B cell (primary cell): ENCODE measurements around the gene DHX34. TPM values are rescaled to one million over a fixed set of nuclear protein-coding genes. Genes with fewer than 3 reads are reported as not detected.

Experiments
- ATAC-seq: fragments of 200-7000 bp; cut with Tn5 transposase; one replicate; pipeline ENCODE4 v1.10.0; 2021; ENCODE audit warnings: low read depth, mild to moderate bottlenecking, moderate number of reproducible peaks, moderate library complexity
- CTCF ChIA-PET: fragments of 350-600 bp; sonication (Branson Sonifier 250); formaldehyde crosslinking; loops from one replicate; lab custom pipeline; 2021; ENCODE audit warnings: antibody characterized with exemption, inconsistent platforms; lab: Charles Lee
- POLR2A ChIA-PET: fragments of 350-600 bp; sonication (Branson Sonifier 250); formaldehyde crosslinking; loops from one replicate; lab custom pipeline; 2021; ENCODE audit warnings: antibody characterized with exemption; lab: Charles Lee
- DNase-seq: peaks from one replicate; pipeline ENCODE4 v3.0.0; 2013
- H2AFZ ChIP-seq: 2 replicates; pipeline ENCODE4 v1.6.1; 2012; ENCODE audit warnings: mild to moderate bottlenecking, low read depth, low read length; ENCODE audit not compliant: insufficient read depth, poor library complexity, severe bottlenecking
- H3K27ac ChIP-seq, 2 donors: 1 replicate in 1 of 2; 2 replicates in 1 of 2; pipeline ENCODE4 v1.5.1; 2012 to 2013; ENCODE audit warnings: low read length in 2 of 2, mild to moderate bottlenecking in 2 of 2, moderate library complexity in 1 of 2
- H3K27me3 ChIP-seq, 4 experiments: fragments of 200-600 bp in 1 of 4; sonication (generic) in 1 of 4; replicated peaks in 1 of 4; 1 replicate in 2 of 4; 2 replicates in 2 of 4; pipeline versions ENCODE4 v1.6.1 to v1.7.0; 2013 to 2016; ENCODE audit warnings: low read length in 3 of 4, mild to moderate bottlenecking in 2 of 4, mixed read lengths in 1 of 4, moderate library complexity in 1 of 4; ENCODE audit not compliant: insufficient read depth in 4 of 4, control insufficient read depth in 3 of 4; ENCODE audit errors: control extremely low read depth in 1 of 4
- H3K36me3 ChIP-seq, 2 experiments: replicated peaks in 1 of 2; 1 replicate in 1 of 2; 2 replicates in 1 of 2; pipeline versions ENCODE4 v1.6.1 to v1.7.1; 2013; ENCODE audit warnings: low read length in 1 of 2; ENCODE audit not compliant: insufficient read depth in 2 of 2, control insufficient read depth in 1 of 2; ENCODE audit errors: control extremely low read depth in 1 of 2, extremely low read depth in 1 of 2
- H3K4me1 ChIP-seq, 2 donors: fragments of 200-600 bp in 1 of 2; sonication (generic) in 1 of 2; 1 replicate in 1 of 2; 2 replicates in 1 of 2; pipeline versions ENCODE4 v1.5.1 to v1.6.1; 2013 to 2017; ENCODE audit warnings: low read length in 2 of 2; ENCODE audit not compliant: control insufficient read depth in 2 of 2, insufficient read depth in 2 of 2
- H3K4me2 ChIP-seq: replicated peaks from 2 replicates; pipeline ENCODE3; 2012; ENCODE audit warnings: mild to moderate bottlenecking, low read depth, low read length; ENCODE audit not compliant: poor library complexity, severe bottlenecking
- H3K4me3 ChIP-seq, 5 experiments: fragments of 200-600 bp in 1 of 5; sonication (generic) in 1 of 5; 1 replicate in 3 of 5; 2 replicates in 2 of 5; pipeline versions ENCODE4 v1.5.1 to v1.7.0; 2011 to 2016; ENCODE audit warnings: low read length in 4 of 5, mild to moderate bottlenecking in 4 of 5, low read depth in 2 of 5, control low read depth in 1 of 5, moderate library complexity in 1 of 5; ENCODE audit not compliant: insufficient read depth in 1 of 5; ENCODE audit errors: control extremely low read depth in 1 of 5, extremely low read depth in 1 of 5
- H3K79me2 ChIP-seq: fragments of 200-600 bp; sonication (generic); one replicate; pipeline ENCODE4 v1.6.0; 2016; ENCODE audit warnings: low read length; ENCODE audit not compliant: control insufficient read depth, insufficient read depth
- H3K9ac ChIP-seq: fragments of 200-600 bp; sonication (generic); 2 replicates; pipeline ENCODE4 v1.6.1; 2017; ENCODE audit warnings: mild to moderate bottlenecking, low read length, moderate library complexity
- H3K9me3 ChIP-seq, 3 donors: one replicate each; pipeline versions ENCODE4 v1.6.1 to v1.7.1; 2013; ENCODE audit warnings: low read length in 2 of 3; ENCODE audit not compliant: control insufficient read depth in 2 of 3, insufficient read depth in 1 of 3; ENCODE audit errors: control extremely low read depth in 1 of 3
- H4K20me1 ChIP-seq: 2 replicates; pipeline ENCODE4 v1.6.0; 2012; ENCODE audit warnings: mild to moderate bottlenecking, low read length; ENCODE audit not compliant: insufficient read depth, control insufficient read depth, poor library complexity, severe bottlenecking
- H3K27ac Mint-ChIP-seq: one replicate; pipeline ENCODE4 v1.8.0; 2021; ENCODE audit warnings: mixed read lengths
- H3K27me3 Mint-ChIP-seq: one replicate; pipeline ENCODE4 v1.8.0; 2021; ENCODE audit warnings: mixed read lengths
- H3K4me1 Mint-ChIP-seq: one replicate; pipeline ENCODE4 v1.8.0; 2021; ENCODE audit warnings: mixed read lengths
- H3K4me3 Mint-ChIP-seq: one replicate; pipeline ENCODE4 v1.8.0; 2021; ENCODE audit warnings: mixed read lengths
- H3K9me3 Mint-ChIP-seq: one replicate; pipeline ENCODE4 v1.8.0; 2022; ENCODE audit warnings: mixed read lengths; ENCODE audit not compliant: insufficient read depth
- EZH2 ChIP-seq: IDR thresholded peaks from 2 replicates; pipeline ENCODE4 v1.6.1; 2012; ENCODE audit warnings: borderline replicate concordance, low read depth, mild to moderate bottlenecking, moderate library complexity, low read length; ENCODE audit not compliant: insufficient read depth, poor library complexity, severe bottlenecking
- WGBS: methylation state at CpG from one replicate; pipeline ENCODE4 v1.1.5; 2013; ENCODE audit warnings: missing lambda C conversion rate; ENCODE audit not compliant: insufficient coverage; 5-methylcytosine and 5-hydroxymethylcytosine counted together
- intact Hi-C: fragments of 100-400 bp; cut with micrococcal nuclease; formaldehyde crosslinking; loops from one replicate; pipeline ENCODE4 v1.10.0; 2022
- polyA plus RNA-seq: library from polyadenylated mRNA; depleted of rRNA; stranded (reverse); fragments of >200 nt; gene quantifications from 2 replicates; pipeline ENCODE4 v1.2.3, GENCODE V29; 2012
- total RNA-seq, 2 donors: library from RNA; stranded (reverse); fragments of 120-200 nt in 1 of 2; gene quantifications; 1 replicate in 1 of 2; 2 replicates in 1 of 2; pipeline versions ENCODE4 v1.2.3 to v1.2.4, GENCODE V29; 2013 to 2022
- TF ChIP-seq, protein P1 (sequence below): fragments of 200-600 bp; IDR thresholded peaks from one replicate; pipeline ENCODE4 v1.8.0; 2022; ENCODE audit warnings: antibody characterized with exemption, mild to moderate bottlenecking

The DHX34 gene
- total and polyA plus RNA-seq, 2 donors (not counting 1 experiment from before 2014, with no cell fraction given) = 25.1 to 31.3 TPM

DNA sequence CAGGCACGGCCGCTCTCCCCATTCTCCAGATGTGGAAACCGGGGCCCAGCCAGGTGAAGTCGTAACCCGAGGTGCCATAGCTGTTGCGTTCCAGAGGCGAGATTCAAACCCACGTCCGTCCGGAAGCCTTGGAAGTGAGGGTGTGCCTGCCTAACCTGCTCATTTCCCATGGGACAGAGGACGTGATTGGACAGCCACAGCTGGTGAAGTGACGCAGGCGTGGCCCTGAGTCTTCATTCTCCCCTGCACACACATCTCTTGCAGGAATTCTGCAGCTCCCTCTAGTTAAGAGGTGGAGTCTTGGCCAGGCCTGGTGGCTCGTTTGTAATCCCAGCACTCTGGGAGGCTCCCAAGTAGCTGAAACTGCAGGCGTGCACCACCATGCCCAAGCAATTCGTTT is 53.4 kb downstream of the DHX34 start:
- Mint-ChIP-seq H3K9me3 (no peaks in the 10 kb centered on the region), H3K4me3 (no peak overlapping the region), H3K4me1 (no peaks in the 10 kb centered on the region), H3K27me3 (peaks cover 54% of the 10 kb centered on the region), H3K27ac (no peak overlapping the region)
- no peak for TF ChIP-seq EZH2
- TF ChIP-seq, protein P1, sequence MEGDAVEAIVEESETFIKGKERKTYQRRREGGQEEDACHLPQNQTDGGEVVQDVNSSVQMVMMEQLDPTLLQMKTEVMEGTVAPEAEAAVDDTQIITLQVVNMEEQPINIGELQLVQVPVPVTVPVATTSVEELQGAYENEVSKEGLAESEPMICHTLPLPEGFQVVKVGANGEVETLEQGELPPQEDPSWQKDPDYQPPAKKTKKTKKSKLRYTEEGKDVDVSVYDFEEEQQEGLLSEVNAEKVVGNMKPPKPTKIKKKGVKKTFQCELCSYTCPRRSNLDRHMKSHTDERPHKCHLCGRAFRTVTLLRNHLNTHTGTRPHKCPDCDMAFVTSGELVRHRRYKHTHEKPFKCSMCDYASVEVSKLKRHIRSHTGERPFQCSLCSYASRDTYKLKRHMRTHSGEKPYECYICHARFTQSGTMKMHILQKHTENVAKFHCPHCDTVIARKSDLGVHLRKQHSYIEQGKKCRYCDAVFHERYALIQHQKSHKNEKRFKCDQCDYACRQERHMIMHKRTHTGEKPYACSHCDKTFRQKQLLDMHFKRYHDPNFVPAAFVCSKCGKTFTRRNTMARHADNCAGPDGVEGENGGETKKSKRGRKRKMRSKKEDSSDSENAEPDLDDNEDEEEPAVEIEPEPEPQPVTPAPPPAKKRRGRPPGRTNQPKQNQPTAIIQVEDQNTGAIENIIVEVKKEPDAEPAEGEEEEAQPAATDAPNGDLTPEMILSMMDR = no peak
- DNase-seq (no peak), ATAC-seq (no peak)
- H3K9me3 ChIP-seq = peaks cover 0 to 15% (median 0%) of the 10 kb centered on the region in 3 donors
- H4K20me1 ChIP-seq = no peaks in the 10 kb centered on the region
- WGBS = 88% methylated on average over 14 of the region's 16 CpGs
- H3K4me3 ChIP-seq = no peak overlapping the region
- intact Hi-C loops = no loop called here
- no peak overlapping the region for H2AFZ ChIP-seq
- CTCF ChIA-PET = interaction anchor here (1.7 kb wide), 1 partner anchor 11 kb away, joined by 4 read pairs; no protein-coding TSS in a partner anchor
- no peak overlapping the region for H3K27ac ChIP-seq
- POLR2A ChIA-PET = interaction anchor here (0.6 kb wide), 1 partner anchor 35 kb away, joined by 3 read pairs; no protein-coding TSS in a partner anchor
- H3K36me3 ChIP-seq = no peaks in the 10 kb centered on the region
- H3K4me1 ChIP-seq = no peaks in the 10 kb centered on the region
- H3K4me2 ChIP-seq = no peak overlapping the region
- no peaks in the 10 kb centered on the region for H3K79me2 ChIP-seq
- peaks cover 0 to 25% (median 10%) of the 10 kb centered on the region in 4 experiments for H3K27me3 ChIP-seq
- H3K9ac ChIP-seq = no peak overlapping the region

DNA sequence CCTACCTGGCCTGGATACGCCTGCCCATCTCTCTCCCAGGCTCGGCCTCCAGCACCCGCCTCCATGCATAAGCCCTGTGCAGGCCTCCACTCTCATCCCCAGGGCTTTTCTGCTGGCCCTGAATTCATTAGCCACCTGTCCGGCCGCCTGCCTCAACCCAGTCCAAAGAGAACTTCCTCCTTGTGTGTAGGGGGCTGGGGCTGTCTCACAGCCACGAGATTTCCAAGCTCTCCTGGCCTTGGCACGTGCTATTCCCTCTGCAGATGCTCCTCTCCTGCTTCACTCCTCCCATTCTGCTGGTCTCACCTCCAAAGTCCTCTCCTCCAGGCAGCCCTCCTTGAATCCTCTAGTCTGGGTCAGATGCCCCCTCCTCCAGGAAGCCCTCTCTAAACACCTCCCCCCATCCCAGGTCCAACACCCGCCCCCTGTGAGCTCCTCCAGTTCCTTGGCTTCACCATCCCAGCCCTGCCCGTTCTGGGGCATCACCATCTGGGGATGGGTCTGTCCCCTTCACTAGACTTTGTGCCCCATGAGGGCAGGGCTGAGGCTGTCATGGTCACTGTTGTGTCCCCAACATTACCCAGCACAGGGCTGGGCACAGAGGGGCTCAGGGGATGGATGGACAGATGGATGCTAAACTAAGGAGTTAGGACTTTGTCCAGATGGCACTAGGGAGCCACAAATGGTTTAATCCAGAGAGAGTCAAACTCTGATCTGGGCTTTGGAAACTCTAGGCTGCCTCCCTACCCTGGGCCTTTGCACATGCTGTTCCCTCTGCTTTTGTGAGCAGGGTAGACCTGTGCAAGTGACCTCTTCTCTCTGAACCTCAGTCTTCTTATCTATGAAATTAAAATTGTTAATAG is 55.5 kb downstream of the DHX34 start:
- Histone ChIP-seq H3K4me3 (no peak overlapping the region), H3K79me2 (no peaks in the 10 kb centered on the region), H4K20me1 (no peaks in the 10 kb centered on the region), H3K36me3 (no peaks in the 10 kb centered on the region), H3K4me2 (no peak overlapping the region), H2AFZ (no peak overlapping the region), H3K4me1 (no peaks in the 10 kb centered on the region), H3K27ac (no peak overlapping the region), H3K9me3 (peaks cover 0 to 16% (median 0%) of the 10 kb centered on the region in 3 donors), H3K27me3 (peaks cover 0 to 31% (median 10%) of the 10 kb centered on the region in 4 experiments), H3K9ac (no peak overlapping the region)
- WGBS = 56% methylated on average over 7 of the region's 9 CpGs
- no peak overlapping the region for H3K4me3 Mint-ChIP-seq
- ATAC-seq = no peak
- no peak for DNase-seq
- intact Hi-C loops = no loop called here
- no peaks in the 10 kb centered on the region for H3K4me1 Mint-ChIP-seq
- ChIA-PET CTCF (no interaction called here), POLR2A (interaction anchor here (0.7 kb wide), 1 partner anchor 20 kb away, joined by 4 read pairs; no protein-coding TSS in a partner anchor)
- H3K27me3 Mint-ChIP-seq = peaks cover 53% of the 10 kb centered on the region
- no peaks in the 10 kb centered on the region for H3K9me3 Mint-ChIP-seq
- no peak for TF ChIP-seq EZH2
- TF ChIP-seq, protein P1 = no peak
- no peak overlapping the region for H3K27ac Mint-ChIP-seq
